GM19351 (cell line): ENCODE measurements around the gene ZFP91.

Experiments used
- ATAC-seq: cut with Tn5 transposase; IDR thresholded peaks from one replicate; pipeline ENCODE4 v1.9.1; 2021; ENCODE audit warnings: mild to moderate bottlenecking, moderate library complexity; ENCODE audit not compliant: unreplicated experiment

The ZFP91 gene

GRCh38 chr11:58580311-58580710 is 1.4 kb downstream of the ZFP91 start:
- no peak for ATAC-seq

DNA sequence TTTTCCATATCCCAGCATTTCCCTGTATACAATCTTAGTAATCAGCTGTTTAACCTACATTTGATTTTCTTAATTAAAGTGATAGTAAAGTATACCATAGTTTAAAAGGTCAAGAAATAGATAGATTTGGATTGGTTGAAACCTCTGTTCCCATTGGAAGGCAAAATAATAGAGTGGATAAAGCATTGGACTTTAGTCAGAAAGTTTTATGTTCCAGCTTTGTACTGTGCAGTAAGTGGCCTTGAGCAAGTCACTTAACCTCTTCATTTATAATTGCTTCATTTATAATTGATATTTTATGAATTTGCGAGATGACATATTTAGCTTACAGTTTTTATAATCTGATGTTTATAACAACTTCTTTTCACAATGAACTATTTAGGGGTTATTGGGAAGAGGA is 3.6 kb downstream of the ZFP91 start:
- no peak for ATAC-seq

DNA sequence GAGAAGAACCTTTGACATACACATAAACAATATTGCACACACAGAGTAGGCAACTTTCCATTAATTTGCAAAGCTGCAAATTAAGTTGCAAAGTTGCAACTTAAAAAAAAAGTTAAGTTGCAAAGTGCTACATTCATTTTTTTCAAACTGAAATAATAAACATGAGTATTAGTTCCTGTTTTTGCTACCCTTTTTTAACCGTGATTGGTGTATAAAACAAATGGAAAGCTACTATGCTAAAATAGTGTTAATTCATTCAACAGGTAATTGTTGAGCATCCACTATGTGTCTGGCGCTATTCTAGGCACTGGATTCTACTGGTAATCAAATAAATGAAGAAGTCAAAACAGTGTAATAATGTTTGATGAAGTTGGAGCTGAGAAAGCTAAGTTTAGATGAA is 8.1 kb downstream of the ZFP91 start:
- ATAC-seq = no peak

DNA sequence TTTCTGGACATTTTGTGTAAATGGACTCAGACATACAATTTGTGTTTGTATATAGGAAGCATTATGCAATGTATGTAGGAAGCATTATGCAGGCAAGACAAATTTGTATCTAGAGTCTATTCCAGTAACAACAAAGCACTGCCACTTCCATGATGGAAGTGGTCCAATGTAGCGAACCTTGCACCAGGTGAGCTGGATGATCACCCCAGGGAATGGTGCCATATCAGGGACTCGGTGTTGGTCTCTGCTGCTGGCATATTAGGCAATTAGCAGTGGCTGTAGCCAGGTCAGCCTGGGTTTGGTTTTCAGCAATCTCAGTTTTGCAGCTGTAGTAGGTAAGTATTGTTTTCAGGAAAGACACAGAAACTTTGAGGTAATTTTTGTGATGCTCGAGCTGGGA is 12.8 kb downstream of the ZFP91 start:
- ATAC-seq = no peak

DNA sequence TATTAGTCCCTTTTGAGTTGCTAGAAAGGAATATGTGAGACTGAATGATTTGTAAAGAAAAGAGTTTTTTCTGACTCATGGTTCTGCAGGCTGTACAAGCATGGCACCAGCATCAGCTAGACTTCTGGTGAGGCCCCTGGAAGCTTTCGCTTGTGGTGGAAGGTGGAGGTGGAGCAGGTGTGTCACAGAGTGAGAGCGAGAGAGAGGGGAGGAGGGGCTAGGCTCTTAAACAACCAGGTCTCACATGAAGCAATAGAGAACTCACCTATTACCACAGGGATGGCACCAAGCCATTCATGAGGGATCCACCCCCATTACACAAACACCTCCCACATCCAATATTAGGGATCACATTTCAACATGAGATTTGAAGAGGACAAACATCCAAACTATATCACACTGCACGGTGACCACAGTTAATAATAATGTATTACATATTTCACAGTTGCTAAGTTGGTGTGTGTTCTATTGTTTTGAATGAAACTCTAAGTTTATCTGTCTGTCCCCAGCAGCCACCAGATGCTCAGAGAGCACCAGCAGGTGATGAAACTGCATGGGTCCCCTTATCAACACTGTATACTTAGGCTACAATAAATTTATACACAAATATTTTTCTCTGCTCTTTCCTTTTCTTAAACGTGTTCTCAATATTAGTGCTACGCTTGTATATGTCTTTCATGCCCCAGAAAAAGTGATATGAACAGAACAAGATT is 14.1 kb downstream of the ZFP91 start:
- ATAC-seq = no peak

- ATAC-seq = no peak
Measured at GRCh38 chr11:58594826-58595225, 16.0 kb downstream of the ZFP91 start.

DNA sequence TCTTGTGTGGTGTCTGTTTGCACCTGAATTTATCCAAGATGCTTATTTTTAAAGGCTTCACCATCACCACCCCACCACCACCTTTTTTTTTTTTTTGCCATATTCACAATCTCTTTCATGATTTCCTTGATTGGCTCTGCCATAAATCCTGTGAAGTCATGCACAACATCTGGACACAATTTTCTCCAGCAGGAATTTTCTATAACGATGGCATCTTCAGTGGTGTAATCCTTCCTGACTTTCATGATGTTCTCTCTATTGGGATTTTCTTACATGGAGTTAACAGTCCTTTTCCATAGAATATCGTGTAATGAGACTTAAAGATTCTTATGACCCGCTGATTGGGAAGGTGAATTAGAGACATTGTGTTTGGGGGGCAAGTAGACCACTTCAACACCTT is 17.8 kb downstream of the ZFP91 start:
- no peak for ATAC-seq

- no peak for ATAC-seq
Measured at GRCh38 chr11:58597486-58598144, 18.8 kb downstream of the ZFP91 start.

- no peak for ATAC-seq
Measured at GRCh38 chr11:58600510-58600909, 21.6 kb downstream of the ZFP91 start.

GRCh38 chr11:58606930-58607714 is 28.3 kb downstream of the ZFP91 start:
- no peak for ATAC-seq

- no peak for ATAC-seq
Measured at GRCh38 chr11:58608331-58608730, 29.5 kb downstream of the ZFP91 start.

GRCh38 chr11:58609723-58610122 is 30.9 kb downstream of the ZFP91 start:
- ATAC-seq = peak; percentile 46

GRCh38 chr11:58613228-58613627 is 34.4 kb downstream of the ZFP91 start:
- ATAC-seq = no peak

- no peak for ATAC-seq
Measured at GRCh38 chr11:58615559-58615958, 36.7 kb downstream of the ZFP91 start.

DNA sequence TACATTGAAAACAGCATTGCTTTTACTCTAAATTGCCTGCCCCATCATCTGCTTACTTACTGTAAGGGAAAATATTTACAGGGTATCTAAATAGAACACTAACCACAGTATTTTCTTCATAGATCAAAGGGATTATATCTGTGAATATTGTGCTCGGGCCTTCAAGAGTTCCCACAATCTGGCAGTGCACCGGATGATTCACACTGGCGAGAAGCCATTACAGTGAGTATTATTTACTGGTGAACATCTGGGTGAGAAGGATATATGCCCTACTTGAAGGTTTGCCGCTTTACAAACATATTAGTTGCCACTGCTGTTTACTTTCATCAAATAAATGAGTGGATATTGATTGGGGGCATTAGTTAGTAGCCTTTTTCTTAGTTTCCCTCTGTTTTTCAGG is 37.7 kb downstream of the ZFP91 start:
- no peak for ATAC-seq

GRCh38 chr11:58617976-58618557 is 39.2 kb downstream of the ZFP91 start:
- ATAC-seq = no peak

- ATAC-seq = no peak
Measured at GRCh38 chr11:58621586-58622262, 42.9 kb downstream of the ZFP91 start.

GRCh38 chr11:58622344-58622743 is 43.5 kb downstream of the ZFP91 start, which contains the start of gene CNTF:
Gene CNTF, plus strand, starts transcription at chr11:58622665. Its CDS starts 88 bp downstream, at chr11:58622753.
- ATAC-seq = no peak

DNA sequence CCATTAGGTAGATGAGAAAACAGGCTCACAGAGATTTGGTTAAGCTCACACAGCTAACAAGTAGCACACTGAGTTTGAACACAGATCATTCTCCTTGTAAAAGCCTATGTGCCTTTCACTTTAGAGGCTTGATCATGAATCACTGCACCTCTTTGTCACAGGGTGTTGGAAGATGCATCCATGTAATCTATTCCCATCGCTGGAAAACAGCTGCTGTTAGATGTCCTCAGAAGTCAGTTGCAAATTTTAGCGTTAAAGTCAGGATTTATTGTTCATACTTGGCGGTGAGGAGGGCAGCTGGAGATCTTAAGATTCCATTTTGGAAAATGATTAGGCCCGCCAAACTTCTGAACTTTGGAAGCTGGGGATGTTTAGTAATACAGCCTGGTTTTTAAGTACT is 46.2 kb downstream of the ZFP91 start:
- ATAC-seq = no peak

GRCh38 chr11:58625826-58626460 is 47.1 kb downstream of the ZFP91 start:
- no peak for ATAC-seq
